Activated T-cell treated with anti-CD3 and anti-CD28 coated beads, Interleukin-2, amount 50 U/mL, for 24 hours (primary cell): ENCODE results near the gene AIP.

Experiments
- DNase-seq: peaks from one replicate; pipeline ENCODE4 v3.0.0-alpha.2; 2020
- H3K27ac Mint-ChIP-seq: 2 replicates; pipeline ENCODE4 v1.8.0; 2020; ENCODE audit warnings: mild to moderate bottlenecking, mixed read lengths
- H3K27me3 Mint-ChIP-seq: 2 replicates; pipeline ENCODE4 v1.8.0; 2020; ENCODE audit warnings: mixed read lengths
- H3K36me3 Mint-ChIP-seq: 2 replicates; pipeline ENCODE4 v1.8.0; 2020; ENCODE audit warnings: low read depth, mixed read lengths
- H3K4me1 Mint-ChIP-seq: 2 replicates; pipeline ENCODE4 v1.8.0; 2020; ENCODE audit warnings: low read depth, mixed read lengths
- H3K4me3 Mint-ChIP-seq: 2 replicates; pipeline ENCODE4 v1.8.0; 2020; ENCODE audit warnings: mild to moderate bottlenecking, moderate library complexity, mixed read lengths
- H3K9me3 Mint-ChIP-seq: 2 replicates; pipeline ENCODE4 v1.8.0; 2020; ENCODE audit warnings: mixed read lengths

The AIP gene

DNA sequence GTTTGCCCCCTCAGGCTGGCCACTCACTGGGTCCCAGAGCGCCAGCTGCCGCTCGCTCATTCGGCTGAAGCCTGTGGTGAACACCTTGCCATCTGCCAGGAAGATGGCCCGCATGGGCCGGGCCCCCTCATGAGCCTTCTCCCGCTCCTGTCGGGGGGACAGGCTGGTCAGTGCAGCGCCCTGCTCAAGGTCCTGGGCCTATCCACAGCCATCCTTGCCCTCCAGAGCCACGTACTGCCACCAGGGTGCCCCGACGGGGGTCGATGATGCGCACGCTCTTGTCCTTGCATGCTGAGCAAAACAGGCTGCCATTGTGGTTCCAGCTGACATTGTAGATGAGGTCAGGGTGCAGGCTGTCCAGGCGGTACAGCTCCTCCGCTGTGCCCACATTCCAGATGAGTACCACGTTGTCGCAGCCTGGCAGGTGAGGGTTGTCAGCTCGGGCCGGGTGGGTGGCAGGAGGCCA, 41.7 kb upstream of the AIP start:
- Mint-ChIP-seq H3K4me1 (peaks cover 70% of the 10 kb centered on the region), H3K36me3 (peaks cover 39% of the 10 kb centered on the region), H3K27ac (peak overlapping the region; percentile 96), H3K27me3 (no peaks in the 10 kb centered on the region), H3K4me3 (no peak overlapping the region), H3K9me3 (no peaks in the 10 kb centered on the region)
- peak; percentile 43 for DNase-seq

DNA sequence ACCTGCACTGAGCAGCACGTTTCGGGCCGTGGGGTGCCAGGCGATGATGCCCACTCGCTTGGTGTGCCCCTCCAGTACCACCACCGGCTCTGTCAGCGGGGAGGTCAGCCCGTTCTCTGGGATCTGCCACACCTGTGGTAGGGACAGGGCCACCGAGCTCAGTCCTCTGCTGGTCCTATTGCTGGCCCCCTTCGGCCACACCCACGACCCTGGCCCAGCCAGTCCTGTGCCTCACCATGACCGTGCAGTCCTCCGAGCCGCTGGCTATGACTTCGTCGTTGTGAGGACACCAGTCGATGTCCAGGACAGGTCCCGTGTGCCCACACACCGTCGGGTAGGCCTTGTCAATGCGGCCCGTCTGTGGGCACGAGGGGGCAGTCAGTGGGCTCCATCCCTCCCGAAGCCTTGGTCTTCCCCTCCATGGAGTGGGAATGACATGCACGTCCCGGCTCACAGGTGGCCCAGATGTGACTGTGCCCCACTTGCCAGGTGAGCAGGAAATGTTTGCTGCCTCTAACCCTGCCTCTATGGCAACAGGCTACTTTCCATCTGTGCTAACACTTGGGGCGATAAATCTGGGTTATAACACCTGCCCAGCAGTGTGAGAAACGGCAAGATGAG, 41.0 kb upstream of the AIP start:
- Mint-ChIP-seq H3K4me3 (peak overlapping the region; percentile 67), H3K9me3 (no peaks in the 10 kb centered on the region), H3K4me1 (peaks cover 74% of the 10 kb centered on the region), H3K27ac (peak overlapping the region; percentile 96), H3K27me3 (no peaks in the 10 kb centered on the region), H3K36me3 (peaks cover 32% of the 10 kb centered on the region)
- peak; percentile 50 for DNase-seq

DNA sequence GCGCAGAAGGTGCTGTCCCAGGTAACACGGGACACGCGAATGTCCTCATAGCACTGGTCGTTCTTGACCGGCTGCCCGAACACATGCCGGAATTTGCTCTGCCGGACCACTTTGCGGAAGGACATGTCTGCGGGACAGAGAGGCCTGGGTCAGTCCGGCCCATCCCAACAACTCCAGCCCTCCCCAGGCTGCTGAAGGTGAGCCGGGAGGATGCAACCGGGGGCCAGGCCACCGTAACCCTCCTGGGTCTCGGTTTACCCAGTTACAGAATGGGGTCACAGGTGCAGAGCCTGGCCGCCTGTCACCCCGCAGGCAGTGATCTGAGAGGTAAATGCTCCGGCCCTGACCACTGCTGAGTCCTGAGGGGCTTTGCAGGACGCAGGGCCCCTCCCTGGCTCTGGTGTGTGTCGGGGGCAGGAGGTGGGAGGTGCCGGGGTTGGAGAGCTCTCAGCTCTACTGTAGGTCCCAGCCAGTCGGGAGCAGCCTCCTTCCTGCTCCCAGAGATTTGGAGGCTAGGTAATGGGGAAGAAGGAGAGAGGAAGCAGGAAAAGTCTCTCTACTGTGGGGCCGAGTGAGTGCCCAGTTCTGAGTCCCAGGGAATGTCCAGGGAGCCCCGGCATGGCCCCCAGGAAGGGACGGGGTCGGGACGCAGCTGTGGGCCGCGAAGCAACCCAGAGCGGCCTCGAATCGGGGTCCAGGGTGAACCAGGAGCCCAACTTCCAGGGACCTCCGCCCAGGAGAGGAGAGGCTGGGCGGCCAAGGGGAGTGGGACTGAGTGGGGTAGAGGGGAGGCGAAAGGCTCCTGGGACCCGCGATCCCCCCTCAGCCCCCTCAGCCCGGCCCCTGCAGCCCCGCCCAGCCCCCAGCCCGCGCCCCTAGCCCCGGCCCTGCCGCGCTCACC, 40.1 kb upstream of the AIP start:
- Mint-ChIP-seq H3K36me3 (peaks cover 24% of the 10 kb centered on the region), H3K4me3 (peak overlapping the region; percentile 67), H3K9me3 (no peaks in the 10 kb centered on the region), H3K4me1 (peaks cover 83% of the 10 kb centered on the region), H3K27me3 (no peaks in the 10 kb centered on the region), H3K27ac (peak overlapping the region; percentile 87)
- DNase-seq, result peak; percentile 51

DNA sequence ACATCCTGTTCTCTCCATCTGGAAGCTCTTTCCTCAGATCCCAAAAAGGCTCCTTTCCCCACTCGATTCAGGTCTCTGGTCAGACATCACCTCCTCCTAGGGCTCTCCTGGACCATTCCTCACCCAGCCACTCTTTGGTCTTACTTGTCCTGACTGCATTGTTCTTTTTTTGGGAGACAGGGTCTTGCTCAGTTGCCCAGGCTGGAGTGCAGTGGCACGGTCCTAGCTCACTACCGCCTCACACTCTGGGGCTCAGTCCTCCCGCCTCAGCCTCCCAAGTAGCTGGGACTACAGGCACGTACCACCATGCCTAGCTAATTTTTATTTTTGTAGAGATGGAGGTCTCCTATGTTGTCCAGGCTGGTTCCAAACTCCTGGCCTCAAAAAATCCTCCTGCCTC, 37.3 kb upstream of the AIP start:
- Mint-ChIP-seq H3K9me3 (no peaks in the 10 kb centered on the region), H3K27ac (peak overlapping the region; percentile 84), H3K27me3 (no peaks in the 10 kb centered on the region), H3K4me3 (no peak overlapping the region), H3K4me1 (peaks cover 84% of the 10 kb centered on the region), H3K36me3 (no peaks in the 10 kb centered on the region)
- DNase-seq, result no peak

DNA sequence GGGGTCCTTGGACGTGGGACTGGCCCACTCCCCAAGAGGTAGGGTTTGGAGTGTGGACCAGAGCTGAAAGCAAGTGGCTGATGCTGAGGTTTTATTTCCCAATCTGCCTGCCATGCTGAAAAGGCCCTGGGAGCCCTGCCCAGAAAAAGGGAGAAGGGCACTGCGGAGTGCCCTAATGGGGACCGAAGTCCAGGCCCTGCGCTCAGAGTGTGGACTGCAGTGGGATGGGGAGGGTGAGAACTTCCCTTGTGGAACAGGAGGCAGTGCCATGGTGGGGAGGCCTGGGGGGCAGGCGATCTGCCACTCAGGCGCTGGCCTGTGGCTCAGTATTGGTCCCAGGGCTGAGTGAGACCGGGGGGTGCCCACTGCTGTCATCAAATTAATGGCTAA, 34.6 kb upstream of the AIP start:
- no peaks in the 10 kb centered on the region for H3K27me3 Mint-ChIP-seq
- H3K4me3 Mint-ChIP-seq, result no peak overlapping the region
- H3K27ac Mint-ChIP-seq, result peak overlapping the region; percentile 57
- DNase-seq, result no peak
- no peaks in the 10 kb centered on the region for H3K36me3 Mint-ChIP-seq
- H3K9me3 Mint-ChIP-seq, result no peaks in the 10 kb centered on the region
- H3K4me1 Mint-ChIP-seq, result peaks cover 65% of the 10 kb centered on the region

DNA sequence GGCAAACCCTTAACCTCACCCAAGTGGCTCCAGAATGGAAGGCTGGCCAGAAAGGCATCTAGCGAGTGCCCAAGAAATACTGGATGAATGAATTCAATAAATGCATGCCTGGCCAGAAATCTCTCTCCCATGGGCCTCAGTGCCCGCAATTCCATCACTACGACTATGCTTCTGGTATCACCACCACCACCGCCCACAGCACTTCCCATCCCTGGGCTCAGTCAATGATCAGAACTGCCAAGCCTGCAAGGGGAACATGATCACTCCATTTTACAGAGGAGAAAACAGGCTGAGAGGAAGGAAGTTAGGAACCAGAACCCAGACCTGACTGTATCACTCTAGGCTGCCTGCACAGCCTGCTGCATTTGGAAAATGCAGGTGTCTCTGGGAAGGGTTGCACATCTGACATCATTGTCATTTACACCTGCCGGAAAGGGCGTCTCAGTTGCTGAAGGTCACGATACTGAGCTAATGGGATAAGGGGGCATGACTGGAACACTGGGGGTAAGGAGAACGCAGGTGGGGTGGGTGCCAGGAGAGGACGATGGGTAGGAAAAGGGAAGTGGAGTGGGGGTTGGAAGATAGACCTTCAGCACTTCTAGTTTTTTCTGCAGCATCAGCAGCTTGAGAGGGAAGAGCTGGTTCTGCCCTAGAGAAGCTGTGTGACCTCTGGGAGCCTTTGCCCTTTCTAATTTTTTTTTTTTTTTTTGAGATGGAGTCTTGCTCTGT, 33.5 kb upstream of the AIP start:
- Mint-ChIP-seq H3K4me1 (peaks cover 59% of the 10 kb centered on the region), H3K27ac (peak overlapping the region; percentile 61), H3K27me3 (no peaks in the 10 kb centered on the region), H3K36me3 (no peaks in the 10 kb centered on the region), H3K4me3 (no peak overlapping the region), H3K9me3 (no peaks in the 10 kb centered on the region)
- DNase-seq, result no peak

DNA sequence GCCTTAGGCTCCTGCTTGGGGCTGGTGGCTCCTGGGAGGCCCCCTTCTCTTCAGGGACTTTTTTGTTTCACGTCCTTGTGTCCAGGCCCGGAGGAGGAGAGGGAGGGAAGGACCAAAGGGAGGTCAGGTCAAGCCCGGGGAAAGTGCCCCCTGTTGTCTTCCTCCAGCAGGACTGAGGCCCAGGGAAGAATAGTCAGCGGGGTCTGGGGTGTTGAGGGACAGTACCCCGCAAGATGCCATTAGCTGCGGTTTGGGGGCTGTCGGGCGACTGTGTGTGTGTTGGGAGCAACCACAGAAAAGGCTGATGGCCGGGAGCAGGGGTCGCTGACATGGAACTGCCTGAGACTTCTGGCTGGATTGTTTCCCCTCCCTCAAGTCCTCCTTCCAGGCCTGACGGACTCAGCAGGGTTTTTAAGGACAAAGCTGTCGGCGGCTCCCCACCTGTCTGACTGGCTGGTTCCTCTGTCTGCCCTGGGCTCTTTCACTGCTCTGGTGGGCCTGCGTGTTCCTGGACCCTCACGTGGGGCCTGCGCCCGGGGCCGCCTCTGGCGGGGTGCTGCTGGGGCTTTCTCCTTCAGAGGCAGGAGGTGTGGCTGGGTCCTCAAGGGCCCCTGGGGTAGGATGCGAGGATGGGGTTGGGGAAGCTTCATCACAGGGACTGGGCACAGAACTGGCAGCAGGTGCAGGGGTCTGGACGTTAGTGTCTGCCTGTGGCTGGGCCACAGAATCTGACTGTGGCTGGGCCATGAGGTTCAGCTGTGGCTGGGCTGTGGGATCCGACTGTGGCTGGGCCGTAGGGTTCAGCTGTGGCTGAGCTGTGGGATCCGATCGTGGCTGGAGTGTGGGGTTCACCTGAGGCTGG, 31.8 kb upstream of the AIP start:
- no peaks in the 10 kb centered on the region for H3K36me3 Mint-ChIP-seq
- H3K4me3 Mint-ChIP-seq, result no peak overlapping the region
- DNase-seq, result no peak
- peaks cover 42% of the 10 kb centered on the region for H3K4me1 Mint-ChIP-seq
- H3K27me3 Mint-ChIP-seq, result no peaks in the 10 kb centered on the region
- H3K9me3 Mint-ChIP-seq, result no peaks in the 10 kb centered on the region
- H3K27ac Mint-ChIP-seq, result peak overlapping the region; percentile 33

DNA sequence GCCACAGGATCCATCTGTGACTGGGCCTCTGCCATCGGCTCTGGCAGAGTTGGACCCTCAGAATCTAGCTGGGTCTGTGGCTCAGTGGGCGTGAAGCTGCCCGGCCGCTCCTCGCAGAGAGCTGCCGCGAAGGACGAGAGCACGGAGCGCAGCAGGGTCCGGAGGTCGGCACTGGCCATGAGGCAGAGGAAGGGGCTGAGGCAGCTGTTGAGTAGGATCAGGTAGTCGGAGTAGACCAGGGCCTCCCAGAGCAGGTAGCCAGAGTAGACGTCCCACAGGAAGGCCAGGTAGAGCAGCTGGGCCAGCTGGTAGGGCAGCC, 31.2 kb upstream of the AIP start:
- peaks cover 36% of the 10 kb centered on the region for H3K4me1 Mint-ChIP-seq
- H3K36me3 Mint-ChIP-seq, result no peaks in the 10 kb centered on the region
- no peaks in the 10 kb centered on the region for H3K27me3 Mint-ChIP-seq
- H3K9me3 Mint-ChIP-seq, result no peaks in the 10 kb centered on the region
- peak overlapping the region; percentile 33 for H3K27ac Mint-ChIP-seq
- H3K4me3 Mint-ChIP-seq, result no peak overlapping the region
- DNase-seq, result no peak

DNA sequence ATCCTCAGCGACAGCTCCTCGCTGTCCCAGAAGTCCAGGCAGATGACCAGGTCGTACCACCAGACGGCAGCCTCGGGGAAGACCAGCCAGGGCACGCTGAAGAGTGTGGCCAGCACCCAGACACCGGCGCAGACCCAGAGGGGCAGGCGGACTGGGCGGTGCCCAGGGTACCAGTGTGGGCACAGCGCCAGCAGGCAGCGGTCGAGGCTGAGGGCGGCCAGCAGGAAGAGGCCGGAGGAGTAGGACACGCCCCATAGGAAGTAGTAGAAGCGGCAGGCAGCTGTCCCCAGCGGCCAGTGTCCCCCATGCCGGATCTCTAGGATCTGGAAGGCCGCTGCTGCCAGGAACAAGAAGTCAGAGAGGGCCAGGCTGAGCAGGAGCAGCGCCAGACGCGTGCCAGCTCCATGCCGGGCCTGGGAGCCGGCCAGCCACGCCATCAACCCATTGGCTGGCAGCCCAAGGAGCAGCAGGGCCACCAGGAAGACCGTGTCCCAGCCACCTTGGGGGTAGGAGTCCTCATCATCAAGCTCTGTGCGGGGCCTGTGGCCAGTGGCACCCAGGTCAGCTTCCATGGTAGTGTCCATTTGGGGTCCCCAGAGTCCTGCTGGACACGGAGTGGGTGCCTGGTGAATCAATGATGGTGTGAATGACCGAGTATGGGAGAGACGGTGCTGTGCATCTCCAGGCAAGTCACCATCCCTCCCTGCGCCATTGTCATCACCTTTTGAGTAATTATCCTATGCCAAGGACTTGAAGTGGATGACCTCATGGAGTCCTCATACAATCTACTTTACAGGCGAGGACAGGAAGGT, 30.5 kb upstream of the AIP start, which contains the start of gene GPR152:
Gene GPR152 (minus strand): TSS at position 589 of the 812 bp plus-strand sequence. CDS start 5 bp downstream, at position 584.
- H3K4me3 Mint-ChIP-seq, result no peak within 1 kb of the TSS
- DNase-seq, result no peak
- no peaks in the 10 kb centered on the region for H3K27me3 Mint-ChIP-seq
- H3K4me1 Mint-ChIP-seq, result peaks cover 28% of the 10 kb centered on the region
- H3K9me3 Mint-ChIP-seq, result no peaks in the 10 kb centered on the region
- peak within 1 kb of the TSS; percentile 33 for H3K27ac Mint-ChIP-seq
- H3K36me3 Mint-ChIP-seq, result no peaks in the 10 kb centered on the region

DNA sequence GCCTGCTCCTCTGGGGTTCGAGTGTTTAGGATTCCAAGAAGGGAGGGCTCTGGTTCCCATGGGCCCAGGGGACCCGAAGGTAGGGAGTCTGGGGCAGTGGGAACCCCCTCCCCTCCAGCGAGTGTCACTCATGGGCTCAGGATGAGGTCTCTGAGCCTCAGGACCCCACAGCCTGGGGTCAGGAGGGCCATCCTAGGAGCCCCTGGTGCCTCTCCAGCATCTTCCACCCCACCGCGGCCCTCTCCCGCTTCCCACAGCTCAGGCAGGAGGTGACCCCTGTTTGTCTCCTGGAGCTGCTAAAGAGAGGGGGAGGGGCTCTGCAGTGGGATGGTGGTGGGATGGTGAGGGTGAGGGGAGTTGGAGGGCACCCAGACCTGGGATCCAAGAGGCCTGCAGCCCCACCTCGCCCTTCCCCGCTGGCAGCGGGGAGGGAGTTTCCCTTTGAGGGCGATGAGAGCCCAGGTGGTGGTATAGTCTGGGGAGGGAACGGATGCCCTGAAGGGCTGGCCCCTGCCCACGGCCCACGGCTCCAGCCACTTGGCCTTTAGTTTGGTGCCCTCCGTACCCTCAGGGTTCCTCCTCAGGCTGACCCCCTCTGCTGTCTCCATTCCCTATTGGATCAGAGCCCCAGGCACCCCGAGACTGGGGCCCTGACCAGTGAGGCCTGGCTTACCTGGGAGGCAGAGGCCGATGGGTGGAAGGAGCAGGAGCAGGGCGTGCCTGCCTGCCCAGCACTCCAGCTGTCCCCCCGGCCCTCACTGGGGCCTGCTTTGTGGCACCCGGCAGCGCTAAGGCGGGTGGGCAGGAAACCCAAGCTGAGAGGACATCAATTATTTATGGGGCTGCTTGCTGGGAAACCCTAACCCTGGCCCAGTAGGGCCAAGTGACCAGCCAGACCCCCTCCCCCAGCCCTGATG, 28.8 kb upstream of the AIP start:
- H3K27me3 Mint-ChIP-seq, result no peaks in the 10 kb centered on the region
- DNase-seq, result no peak
- no peaks in the 10 kb centered on the region for H3K36me3 Mint-ChIP-seq
- H3K9me3 Mint-ChIP-seq, result no peaks in the 10 kb centered on the region
- H3K4me3 Mint-ChIP-seq, result no peak overlapping the region
- H3K27ac Mint-ChIP-seq, result no peak overlapping the region
- peaks cover 14% of the 10 kb centered on the region for H3K4me1 Mint-ChIP-seq

DNA sequence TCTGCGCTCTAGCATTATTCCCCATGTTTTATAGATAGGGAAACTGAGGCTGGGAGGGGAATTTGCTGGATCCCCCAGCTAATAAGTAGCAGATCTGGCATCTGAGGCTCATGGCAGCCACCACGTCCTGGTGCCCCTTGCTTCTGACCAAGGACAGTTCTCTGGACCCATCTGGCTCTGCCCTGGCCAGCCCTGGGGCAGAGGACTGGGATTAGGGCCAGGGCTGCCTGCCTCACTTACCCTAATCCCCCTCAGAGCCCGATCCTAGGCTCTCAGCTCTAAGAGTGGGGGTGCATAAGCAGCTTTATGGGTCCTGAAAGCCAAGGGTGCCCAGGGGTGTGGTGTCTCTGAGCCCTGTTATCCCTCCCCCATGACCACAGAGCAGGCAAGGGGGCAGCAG, 27.8 kb upstream of the AIP start, which contains the start of gene CABP4:
Gene CABP4 (plus strand): TSS at position 301 of the 400 bp plus-strand sequence. CDS start 70 bp downstream, at position 371.
- Mint-ChIP-seq H3K27me3 (no peaks in the 10 kb centered on the region), H3K4me3 (no peak within 1 kb of the TSS)

DNA sequence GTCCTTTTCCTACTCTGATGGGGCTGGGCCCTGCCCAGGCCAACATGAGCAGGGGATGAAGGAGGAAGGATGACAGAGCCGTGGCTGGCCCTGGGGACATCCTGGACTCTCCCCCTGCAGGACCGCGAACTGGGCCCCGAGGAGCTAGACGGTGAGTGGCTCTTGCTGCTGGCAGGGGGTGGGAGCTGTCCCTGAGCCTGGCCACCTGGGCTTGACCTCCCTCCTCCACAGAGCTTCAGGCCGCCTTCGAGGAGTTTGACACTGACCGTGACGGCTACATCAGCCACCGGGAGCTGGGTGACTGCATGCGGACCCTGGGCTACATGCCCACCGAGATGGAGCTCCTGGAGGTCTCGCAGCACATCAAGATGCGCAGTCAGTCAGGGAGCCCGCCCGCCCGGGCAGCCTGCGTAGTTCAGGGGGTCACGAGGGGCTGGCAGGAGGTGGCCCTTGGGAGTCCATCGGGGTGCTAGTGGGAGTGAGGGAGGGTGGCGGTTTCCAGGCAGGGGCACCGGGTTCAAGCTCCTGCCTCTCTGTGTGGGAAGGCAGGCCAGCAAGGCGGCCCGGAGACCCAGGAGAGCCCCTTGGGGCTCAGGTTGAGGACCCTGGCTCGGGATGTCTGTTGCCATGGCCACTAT, 26.6 kb upstream of the AIP start:
- no peaks in the 10 kb centered on the region for H3K27me3 Mint-ChIP-seq
- peaks cover 7% of the 10 kb centered on the region for H3K4me1 Mint-ChIP-seq
- no peaks in the 10 kb centered on the region for H3K9me3 Mint-ChIP-seq
- DNase-seq, result no peak
- no peaks in the 10 kb centered on the region for H3K36me3 Mint-ChIP-seq
- no peak overlapping the region for H3K27ac Mint-ChIP-seq
- H3K4me3 Mint-ChIP-seq, result no peak overlapping the region

More for the DNA sequence above, 27.8 kb upstream of the AIP start, which contains the start of gene CABP4:
- Mint-ChIP-seq H3K9me3 (no peaks in the 10 kb centered on the region), H3K27ac (no peak within 1 kb of the TSS), H3K4me1 (peaks cover 10% of the 10 kb centered on the region), H3K36me3 (no peaks in the 10 kb centered on the region)
- DNase-seq, result no peak
